ENCODE results near the gene MAP10. TPM values are rescaled to one million over a fixed set of nuclear protein-coding genes. Genes with fewer than 3 reads are reported as not detected.

MAP10 gene, protein sequence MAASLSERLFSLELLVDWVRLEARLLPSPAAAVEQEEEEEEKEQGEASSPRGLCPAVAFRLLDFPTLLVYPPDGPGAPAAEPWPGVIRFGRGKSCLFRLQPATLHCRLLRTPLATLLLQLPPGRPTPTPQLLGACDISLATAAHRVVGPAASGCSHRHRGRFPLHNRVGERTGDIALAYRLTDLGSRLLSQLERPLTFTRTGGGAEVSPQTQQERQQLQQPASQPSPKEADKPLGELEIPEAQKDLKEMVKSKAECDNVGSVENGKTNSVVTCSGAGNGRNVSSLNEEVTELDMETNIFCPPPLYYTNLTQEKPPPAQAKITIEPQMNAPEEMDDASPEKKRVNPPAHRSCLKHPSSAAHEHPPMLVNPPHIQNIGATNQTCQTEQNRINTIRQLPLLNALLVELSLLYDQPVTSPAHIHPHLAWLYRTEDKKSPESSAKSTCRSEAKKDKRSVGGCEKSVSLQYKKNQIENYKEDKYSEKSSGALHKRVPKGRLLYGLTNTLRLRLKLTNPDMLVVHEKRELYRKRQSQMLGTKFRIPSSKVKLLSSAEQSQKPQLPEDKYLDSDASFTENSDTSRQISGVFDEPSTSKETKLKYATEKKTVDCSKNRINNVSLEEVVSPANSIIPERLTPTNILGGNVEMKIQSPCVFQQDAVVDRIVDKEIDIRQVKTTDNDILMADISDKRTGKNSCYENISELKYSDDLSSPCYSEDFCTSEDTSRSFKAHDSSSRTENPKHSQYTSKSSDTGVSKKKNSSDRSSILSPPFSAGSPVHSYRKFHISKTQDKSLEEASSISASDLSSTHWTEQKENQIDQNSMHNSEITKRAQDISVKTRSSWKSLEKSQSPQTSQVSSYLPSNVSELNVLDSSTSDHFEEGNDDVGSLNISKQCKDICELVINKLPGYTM
- 1 to 10 TPM in 1 of 2 experiments, under 1 TPM in 1; 0.86 to 1.1 TPM for total RNA-seq

DNA sequence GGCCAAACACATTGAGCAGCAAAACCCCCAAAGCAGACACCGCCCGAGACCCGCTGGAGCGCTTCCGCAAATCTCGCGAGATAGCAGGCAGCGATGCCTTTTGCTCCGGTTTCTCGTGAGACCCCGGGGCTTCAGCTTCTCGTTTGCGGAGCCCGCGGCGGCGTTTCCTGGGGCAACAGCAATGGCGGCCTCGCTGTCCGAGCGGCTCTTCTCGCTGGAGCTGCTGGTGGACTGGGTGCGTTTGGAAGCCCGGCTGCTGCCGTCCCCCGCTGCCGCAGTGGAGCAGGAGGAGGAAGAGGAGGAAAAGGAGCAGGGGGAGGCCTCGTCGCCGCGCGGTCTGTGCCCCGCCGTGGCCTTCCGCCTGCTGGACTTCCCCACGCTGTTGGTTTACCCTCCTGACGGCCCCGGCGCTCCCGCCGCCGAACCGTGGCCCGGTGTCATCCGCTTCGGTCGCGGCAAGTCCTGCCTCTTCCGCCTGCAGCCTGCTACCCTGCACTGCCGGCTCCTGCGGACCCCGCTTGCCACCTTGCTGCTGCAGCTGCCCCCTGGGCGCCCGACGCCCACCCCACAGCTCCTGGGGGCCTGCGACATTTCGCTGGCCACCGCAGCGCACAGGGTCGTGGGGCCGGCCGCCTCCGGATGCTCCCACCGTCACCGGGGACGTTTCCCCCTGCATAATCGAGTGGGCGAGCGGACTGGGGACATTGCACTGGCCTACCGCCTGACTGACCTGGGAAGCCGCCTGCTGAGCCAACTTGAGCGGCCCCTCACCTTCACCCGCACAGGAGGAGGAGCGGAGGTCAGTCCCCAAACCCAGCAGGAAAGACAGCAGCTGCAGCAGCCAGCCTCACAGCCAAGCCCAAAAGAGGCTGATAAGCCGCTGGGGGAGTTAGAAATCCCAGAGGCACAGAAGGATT is at the start of gene MAP10:
Gene MAP10 (plus strand): TSS at position 148 of the 917 bp plus-strand sequence. CDS start 34 bp downstream, at position 182.
- H3K36me3 Mint-ChIP-seq: peaks cover 7% of the 10 kb centered on the region
- H3K27ac Mint-ChIP-seq: peak within 1 kb of the TSS; percentile 38
- peaks cover 28% of the 10 kb centered on the region for H3K9me3 Mint-ChIP-seq
- H3K4me1 Mint-ChIP-seq (ENCODE audit: low read depth): peaks cover 21% of the 10 kb centered on the region
- intact Hi-C loops (cut with micrococcal nuclease): loop anchor here (1.0 to 2.0 kb wide), 2 partner anchors 119 to 145 kb away; partner anchors contain the start of gene NTPCR
- no peaks in the 10 kb centered on the region for H3K27me3 Mint-ChIP-seq
- CTCF ChIA-PET: interaction anchor here (0.7 to 1.2 kb wide), 2 partner anchors 80 to 148 kb away, joined by 3 read pairs; no protein-coding TSS in a partner anchor
- POLR2A ChIA-PET: interaction anchor here (1.0 to 1.1 kb wide), 2 partner anchors 118 to 145 kb away, joined by 3 read pairs; partner anchors contain the start of gene NTPCR
- DNase-seq: peak; percentile 84
- H3K4me3 Mint-ChIP-seq: peak within 1 kb of the TSS; percentile 84

DNA sequence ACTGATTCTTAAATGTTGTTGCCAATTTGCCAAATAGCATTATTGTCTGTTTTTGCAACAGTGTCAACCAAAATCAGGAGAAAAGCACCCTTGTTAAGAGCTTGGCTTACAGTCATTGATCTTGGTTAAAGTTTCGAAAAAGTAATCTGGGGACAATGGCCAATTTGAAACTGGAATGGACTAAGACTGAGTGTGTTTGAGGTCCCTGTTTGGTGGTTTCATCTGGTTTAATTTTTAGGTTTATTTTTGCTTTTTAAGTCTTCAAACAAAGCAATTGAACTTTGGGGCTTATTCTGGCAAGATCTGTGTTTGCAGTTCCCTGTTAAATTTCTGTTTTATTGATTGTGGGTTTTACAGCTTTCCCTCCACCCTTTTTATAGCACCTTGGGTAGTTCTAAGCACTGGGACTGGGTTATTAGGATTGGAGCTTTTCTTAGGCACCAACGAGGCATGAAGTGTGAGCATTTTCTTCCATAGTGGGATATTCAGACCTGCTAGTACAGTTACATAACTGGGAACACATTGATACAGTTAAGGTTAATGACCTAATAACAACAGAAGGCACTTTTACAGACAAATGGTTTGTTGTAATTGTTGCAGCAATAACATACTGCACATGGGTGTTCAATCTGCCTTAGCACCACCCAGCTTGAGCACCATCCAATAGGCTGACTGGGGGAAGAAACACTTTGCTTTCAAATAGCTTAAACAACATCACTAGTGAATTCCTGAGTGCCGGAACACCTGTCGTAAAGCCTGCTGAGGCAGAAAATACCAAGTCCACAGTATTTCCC is 40.6 kb upstream of the MAP10 start:
- CTCF ChIA-PET: no interaction called here
- Mint-ChIP-seq H3K27ac (no peak overlapping the region), H3K4me3 (no peak overlapping the region), H3K9me3 (peaks cover 7% of the 10 kb centered on the region), H3K27me3 (peaks cover 21% of the 10 kb centered on the region), H3K36me3 (no peaks in the 10 kb centered on the region), H3K4me1 (ENCODE audit: low read depth) (no peaks in the 10 kb centered on the region)
- intact Hi-C loops (cut with micrococcal nuclease): no loop called here
- DNase-seq: no peak
- POLR2A ChIA-PET: no interaction called here

DNA sequence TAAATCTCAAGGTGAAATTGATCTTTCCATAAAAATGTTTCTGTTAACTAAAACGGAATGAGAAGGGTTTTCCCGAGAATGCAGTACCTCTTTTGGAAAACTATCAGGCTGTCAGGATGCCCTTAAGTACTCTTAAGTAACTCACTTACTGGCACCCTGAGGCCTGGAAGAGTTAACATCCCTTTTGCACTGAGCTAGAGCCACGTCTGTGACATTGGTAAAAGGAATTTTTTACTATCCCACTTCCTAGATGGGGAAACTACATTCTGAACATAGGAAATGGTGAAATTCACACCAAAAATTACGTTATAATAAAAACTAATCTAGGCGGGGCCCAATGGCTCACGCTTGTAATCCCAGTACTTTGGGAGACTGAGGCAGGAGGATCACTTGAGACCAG is 39.7 kb upstream of the MAP10 start:
- Mint-ChIP-seq H3K27me3 (peaks cover 21% of the 10 kb centered on the region), H3K9me3 (peaks cover 7% of the 10 kb centered on the region)

DNA sequence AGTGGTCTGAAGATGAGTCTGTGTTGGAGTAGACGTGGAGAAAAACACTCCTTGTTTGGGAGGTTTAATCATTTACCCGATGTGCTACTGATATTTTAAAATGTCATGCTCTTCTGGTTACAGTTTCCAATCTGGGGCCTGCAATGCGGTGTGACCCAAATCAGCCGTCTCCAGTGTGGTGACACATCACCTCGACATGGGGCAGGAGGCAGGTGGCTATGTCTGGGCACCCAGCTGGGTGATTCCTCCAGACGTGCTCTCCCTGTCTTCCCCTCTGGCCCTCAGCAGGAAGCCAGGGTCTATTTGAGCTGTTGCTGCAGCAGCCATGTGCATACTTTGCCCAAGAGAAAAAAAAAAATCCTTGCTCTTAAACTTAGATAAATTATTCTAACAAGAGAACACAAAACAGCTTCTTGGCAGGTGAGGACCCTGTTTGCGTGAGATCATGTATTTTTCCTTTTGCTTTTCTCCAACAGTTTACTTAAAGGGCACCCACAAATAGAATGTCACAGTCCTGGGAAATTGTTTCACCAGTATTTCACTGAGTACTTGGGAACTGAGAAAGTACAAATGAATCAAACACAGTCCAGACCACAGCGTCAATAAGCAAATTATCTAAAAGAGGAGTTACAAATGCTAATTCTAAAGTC is 38.9 kb upstream of the MAP10 start:
- Mint-ChIP-seq H3K9me3 (peaks cover 7% of the 10 kb centered on the region), H3K4me1 (ENCODE audit: low read depth) (no peaks in the 10 kb centered on the region), H3K4me3 (no peak overlapping the region), H3K27me3 (peaks cover 21% of the 10 kb centered on the region), H3K36me3 (no peaks in the 10 kb centered on the region), H3K27ac (no peak overlapping the region)
- DNase-seq: no peak
- ChIA-PET POLR2A (no interaction called here), CTCF (no interaction called here)
- intact Hi-C loops (cut with micrococcal nuclease): no loop called here

More for the DNA sequence above, 39.7 kb upstream of the MAP10 start:
- CTCF ChIA-PET: no interaction called here
- Mint-ChIP-seq H3K4me3 (no peak overlapping the region), H3K36me3 (no peaks in the 10 kb centered on the region), H3K4me1 (ENCODE audit: low read depth) (no peaks in the 10 kb centered on the region), H3K27ac (no peak overlapping the region)
- DNase-seq: no peak
- intact Hi-C loops (cut with micrococcal nuclease): no loop called here
- POLR2A ChIA-PET: no interaction called here

DNA sequence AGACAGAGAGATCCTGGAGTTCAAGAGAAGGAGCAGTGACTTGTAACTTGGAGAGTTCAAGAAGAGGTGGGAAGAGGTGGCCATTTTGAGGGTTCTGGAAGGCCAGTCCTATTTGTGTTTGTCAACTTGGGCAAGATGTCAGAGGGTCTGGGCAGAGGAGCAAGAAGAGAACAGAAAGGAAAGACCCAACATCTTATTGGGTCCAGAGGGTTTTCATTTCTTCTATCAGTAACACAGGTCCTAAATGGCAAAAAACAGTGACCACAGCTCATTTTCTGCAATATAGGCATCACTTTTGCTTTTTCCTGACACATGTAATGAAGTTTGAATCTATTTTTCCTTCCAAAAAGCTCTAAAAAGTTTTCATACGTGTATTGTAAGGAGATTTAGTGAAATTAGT is 38.3 kb upstream of the MAP10 start:
- peaks cover 7% of the 10 kb centered on the region for H3K9me3 Mint-ChIP-seq
- ChIA-PET POLR2A (no interaction called here), CTCF (no interaction called here)
- peaks cover 21% of the 10 kb centered on the region for H3K27me3 Mint-ChIP-seq
- intact Hi-C loops (cut with micrococcal nuclease): no loop called here
- no peak overlapping the region for H3K27ac Mint-ChIP-seq
- H3K4me3 Mint-ChIP-seq: no peak overlapping the region
- H3K4me1 Mint-ChIP-seq (ENCODE audit: low read depth): no peaks in the 10 kb centered on the region
- no peaks in the 10 kb centered on the region for H3K36me3 Mint-ChIP-seq
- DNase-seq: no peak

DNA sequence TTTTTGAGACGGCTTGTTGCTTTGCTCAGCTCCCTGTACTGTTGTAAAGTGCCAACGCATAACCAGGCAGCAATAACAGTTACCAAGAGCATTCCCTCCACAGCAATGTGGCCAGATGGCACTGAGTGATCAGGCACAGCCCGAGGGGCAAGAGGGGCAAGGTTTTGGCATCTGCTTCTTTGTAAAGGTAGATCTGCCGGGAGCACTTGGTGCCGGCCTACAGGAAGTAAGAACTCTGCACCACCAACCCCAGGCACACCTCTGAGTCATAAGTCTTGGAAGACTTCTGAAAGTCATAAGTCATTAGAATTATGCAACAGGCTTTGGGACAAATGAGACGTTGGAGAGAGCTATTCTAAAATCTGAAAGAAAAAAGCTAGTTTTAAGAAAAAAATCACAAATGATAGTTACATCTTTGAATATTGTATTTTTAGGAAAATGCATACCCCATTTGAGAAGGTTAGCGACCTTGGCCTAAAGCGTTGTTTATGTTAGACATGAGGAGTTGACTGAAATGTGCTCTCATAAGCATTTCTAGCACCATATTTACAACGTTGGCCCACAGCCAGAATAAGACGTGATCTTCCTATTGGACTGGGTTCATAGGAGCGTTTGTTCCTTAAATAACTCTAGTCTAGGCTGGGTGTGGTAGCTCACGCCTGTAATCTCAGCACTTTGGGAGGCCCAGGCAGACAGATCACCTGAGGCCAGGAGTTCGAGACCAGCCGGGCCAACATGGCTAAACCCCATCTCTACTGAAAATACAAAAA is 37.7 kb upstream of the MAP10 start:
- no peak overlapping the region for H3K27ac Mint-ChIP-seq
- ChIA-PET POLR2A (no interaction called here), CTCF (no interaction called here)
- intact Hi-C loops (cut with micrococcal nuclease): no loop called here
- DNase-seq: no peak
- H3K36me3 Mint-ChIP-seq: no peaks in the 10 kb centered on the region
- no peaks in the 10 kb centered on the region for H3K4me1 Mint-ChIP-seq (ENCODE audit: low read depth)
- H3K9me3 Mint-ChIP-seq: peaks cover 7% of the 10 kb centered on the region
- H3K4me3 Mint-ChIP-seq: no peak overlapping the region
- peaks cover 21% of the 10 kb centered on the region for H3K27me3 Mint-ChIP-seq

DNA sequence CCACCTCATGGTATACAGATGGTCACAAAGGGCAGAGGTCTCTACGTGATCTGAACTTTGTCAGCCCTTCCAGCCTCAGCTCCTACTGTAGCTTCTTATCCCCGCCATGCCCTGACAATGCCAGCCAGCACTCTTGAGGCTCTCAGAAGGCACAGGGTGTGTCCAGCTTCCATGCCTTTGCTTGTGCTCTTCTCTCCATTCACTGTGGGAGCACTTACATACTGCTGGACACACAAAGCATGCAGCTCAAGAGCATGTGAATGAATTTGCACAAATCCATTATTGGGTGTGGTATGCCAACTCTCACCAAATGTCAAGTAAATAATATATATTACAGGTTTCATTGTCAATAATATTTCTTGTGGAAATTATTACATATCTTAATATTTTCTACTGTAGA is 36.4 kb upstream of the MAP10 start:
- H3K4me1 Mint-ChIP-seq (ENCODE audit: low read depth): no peaks in the 10 kb centered on the region
- H3K27ac Mint-ChIP-seq: no peak overlapping the region
- CTCF ChIA-PET: interaction anchor here (0.7 kb wide), 1 partner anchor 182 kb away, joined by 6 read pairs; no protein-coding TSS in a partner anchor
- intact Hi-C loops (cut with micrococcal nuclease): no loop called here
- POLR2A ChIA-PET: no interaction called here
- H3K27me3 Mint-ChIP-seq: peaks cover 16% of the 10 kb centered on the region
- DNase-seq: no peak
- no peaks in the 10 kb centered on the region for H3K36me3 Mint-ChIP-seq
- peaks cover 3% of the 10 kb centered on the region for H3K9me3 Mint-ChIP-seq
- H3K4me3 Mint-ChIP-seq: no peak overlapping the region

DNA sequence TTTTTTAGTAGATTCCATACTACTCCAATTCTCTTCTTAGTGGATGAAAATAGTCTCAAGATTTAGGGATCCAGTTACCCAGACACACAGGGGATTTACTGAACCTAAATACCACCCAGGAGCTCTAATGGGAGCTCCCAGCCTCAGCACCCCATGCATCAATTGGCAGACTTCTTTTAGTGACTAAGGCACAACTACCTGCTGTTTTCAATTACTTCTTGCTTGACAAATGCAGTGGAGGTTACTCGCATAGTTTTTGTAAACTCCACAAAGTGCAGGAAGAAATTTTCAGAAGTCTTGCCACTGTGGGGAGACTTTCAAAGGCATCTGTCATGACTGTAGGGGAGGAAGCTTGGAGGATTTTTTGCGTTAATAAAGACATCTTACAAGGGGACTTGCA is 35.5 kb upstream of the MAP10 start:
- no peak for DNase-seq
- intact Hi-C loops (cut with micrococcal nuclease): no loop called here
- Mint-ChIP-seq H3K4me3 (no peak overlapping the region), H3K36me3 (no peaks in the 10 kb centered on the region), H3K27ac (no peak overlapping the region), H3K4me1 (ENCODE audit: low read depth) (no peaks in the 10 kb centered on the region), H3K27me3 (peaks cover 10% of the 10 kb centered on the region), H3K9me3 (no peaks in the 10 kb centered on the region)
- ChIA-PET CTCF (no interaction called here), POLR2A (no interaction called here)

DNA sequence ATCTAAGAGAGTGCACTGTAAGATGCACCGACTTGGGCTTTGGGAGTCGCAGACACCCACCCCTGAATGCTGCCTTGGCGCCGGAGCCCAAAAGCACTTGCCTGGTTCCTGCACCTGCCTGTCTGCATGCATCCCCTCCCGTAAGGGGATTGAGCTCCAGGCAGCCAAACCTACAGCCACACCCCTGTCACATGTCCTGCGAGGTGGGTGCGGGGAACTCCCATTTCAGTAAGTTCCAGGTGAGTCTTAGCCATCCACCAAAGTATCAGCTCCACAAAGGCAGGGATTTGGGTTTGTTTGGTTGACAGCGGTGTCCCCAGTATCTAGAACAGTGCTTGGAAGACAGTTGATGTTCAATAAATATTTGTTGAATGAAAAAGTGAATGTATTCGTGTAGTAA is 31.5 kb upstream of the MAP10 start:
- Mint-ChIP-seq H3K9me3 (no peaks in the 10 kb centered on the region), H3K27ac (no peak overlapping the region), H3K27me3 (no peaks in the 10 kb centered on the region), H3K4me1 (ENCODE audit: low read depth) (no peaks in the 10 kb centered on the region), H3K36me3 (no peaks in the 10 kb centered on the region), H3K4me3 (no peak overlapping the region)
- no peak for DNase-seq
- ChIA-PET POLR2A (no interaction called here), CTCF (no interaction called here)
- intact Hi-C loops (cut with micrococcal nuclease): no loop called here

DNA sequence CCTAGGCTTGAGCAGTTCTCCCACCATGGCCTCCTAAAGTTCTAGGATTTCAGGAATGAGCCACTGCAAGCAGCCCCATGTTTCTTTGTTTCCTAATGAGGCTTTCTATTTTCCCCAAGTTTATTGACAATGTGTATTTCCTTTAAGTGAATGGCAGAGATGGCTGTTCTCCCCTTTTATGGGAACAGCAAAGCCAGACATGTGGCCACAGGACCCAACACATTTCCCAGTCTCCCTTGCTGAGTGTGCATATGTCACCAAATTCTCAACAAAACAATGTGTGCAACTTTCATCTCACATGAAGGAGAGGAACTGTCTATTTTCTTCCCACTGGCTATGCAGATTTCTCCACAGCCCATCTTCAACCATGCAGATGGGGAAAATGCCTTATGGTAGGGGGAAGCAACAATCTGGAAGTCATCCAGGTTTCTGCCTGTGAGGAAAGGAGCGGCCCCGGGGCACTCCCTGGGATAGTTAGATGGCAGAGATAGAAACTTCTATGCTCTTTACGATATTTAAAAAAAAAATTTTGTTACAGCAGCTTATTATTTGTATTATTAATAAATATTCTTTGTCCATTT is 28.6 kb upstream of the MAP10 start:
- intact Hi-C loops (cut with micrococcal nuclease): no loop called here
- Mint-ChIP-seq H3K27ac (no peak overlapping the region), H3K4me3 (no peak overlapping the region), H3K36me3 (no peaks in the 10 kb centered on the region), H3K27me3 (no peaks in the 10 kb centered on the region), H3K9me3 (no peaks in the 10 kb centered on the region), H3K4me1 (ENCODE audit: low read depth) (no peaks in the 10 kb centered on the region)
- CTCF ChIA-PET: interaction anchor here (0.6 kb wide), 1 partner anchor 81 kb away, joined by 3 read pairs; no protein-coding TSS in a partner anchor
- no peak for DNase-seq
- POLR2A ChIA-PET: no interaction called here
